ENCODE data around the gene TLE6.
"Not testable (repeated sequence)": the region's sequence is repeated elsewhere in the genome, so short reads cannot be mapped to it uniquely, and the experiment has no call there.

TLE6 gene

DNA sequence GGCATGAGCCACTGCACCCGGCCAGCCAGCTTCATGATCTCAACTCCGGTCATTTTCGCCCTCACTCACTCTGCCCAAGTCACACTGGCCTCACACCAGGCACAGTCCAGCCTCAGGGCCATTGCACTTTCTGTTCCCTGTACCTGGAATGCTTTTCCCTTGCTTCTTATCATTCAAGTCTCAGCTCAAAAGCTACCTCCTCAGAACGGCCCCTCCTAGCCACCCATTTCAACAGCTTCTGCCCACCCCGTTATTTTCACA, 54.2 kb downstream of the TLE6 start:
- DNase-seq, result no peak

DNA sequence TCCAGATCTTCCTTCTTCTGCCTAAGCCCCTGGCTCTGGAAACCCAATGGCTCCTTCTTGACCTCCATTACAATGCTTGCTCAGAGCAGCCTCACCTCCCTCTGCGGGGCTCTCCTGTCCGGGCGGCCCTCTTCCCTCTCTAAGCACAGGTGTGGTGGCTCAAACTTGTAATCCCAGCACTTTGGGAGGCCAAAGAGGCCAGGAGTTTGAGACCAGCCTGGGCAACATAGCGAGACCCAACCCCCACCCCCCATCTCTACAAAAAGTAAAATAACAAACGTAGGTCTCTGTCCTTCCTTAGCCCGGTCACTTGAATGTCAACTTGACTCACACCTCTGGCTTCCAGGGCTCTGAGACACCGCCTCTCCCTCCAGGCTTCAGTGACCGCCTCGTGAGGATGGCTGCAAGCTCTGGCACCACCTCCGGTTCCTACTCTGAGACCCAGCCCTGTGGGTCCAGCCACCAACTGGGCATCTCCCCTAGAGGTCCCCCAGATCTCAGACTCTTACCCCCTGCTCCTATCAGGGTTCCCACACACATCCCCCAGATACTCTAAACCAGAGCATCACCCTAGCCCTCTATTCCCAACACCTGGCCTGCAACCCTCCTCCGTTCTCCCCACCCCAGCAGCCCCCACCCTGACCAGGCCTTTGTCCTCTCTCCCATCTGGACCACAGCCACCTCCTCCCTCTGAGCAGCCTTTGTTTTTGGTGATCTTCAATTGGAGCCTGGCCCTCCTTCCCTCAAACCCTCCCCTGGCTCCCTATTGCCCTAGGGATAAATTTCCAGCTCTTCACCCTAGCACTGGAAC, 56.4 kb downstream of the TLE6 start:
- no peak for DNase-seq

DNA sequence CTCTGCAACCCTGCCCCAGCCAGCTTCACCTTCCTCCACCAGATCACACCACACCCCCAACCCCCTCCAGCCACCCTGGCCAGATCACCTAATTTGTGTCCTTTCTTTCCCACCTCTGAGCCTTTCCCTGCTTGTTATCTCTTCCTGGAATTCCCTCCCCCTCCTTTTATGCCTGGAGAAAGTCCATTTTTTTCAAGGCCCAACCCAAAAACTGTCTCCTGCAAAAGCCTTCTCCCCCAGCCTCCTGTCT, 57.0 kb downstream of the TLE6 start:
- DNase-seq, result no peak

DNA sequence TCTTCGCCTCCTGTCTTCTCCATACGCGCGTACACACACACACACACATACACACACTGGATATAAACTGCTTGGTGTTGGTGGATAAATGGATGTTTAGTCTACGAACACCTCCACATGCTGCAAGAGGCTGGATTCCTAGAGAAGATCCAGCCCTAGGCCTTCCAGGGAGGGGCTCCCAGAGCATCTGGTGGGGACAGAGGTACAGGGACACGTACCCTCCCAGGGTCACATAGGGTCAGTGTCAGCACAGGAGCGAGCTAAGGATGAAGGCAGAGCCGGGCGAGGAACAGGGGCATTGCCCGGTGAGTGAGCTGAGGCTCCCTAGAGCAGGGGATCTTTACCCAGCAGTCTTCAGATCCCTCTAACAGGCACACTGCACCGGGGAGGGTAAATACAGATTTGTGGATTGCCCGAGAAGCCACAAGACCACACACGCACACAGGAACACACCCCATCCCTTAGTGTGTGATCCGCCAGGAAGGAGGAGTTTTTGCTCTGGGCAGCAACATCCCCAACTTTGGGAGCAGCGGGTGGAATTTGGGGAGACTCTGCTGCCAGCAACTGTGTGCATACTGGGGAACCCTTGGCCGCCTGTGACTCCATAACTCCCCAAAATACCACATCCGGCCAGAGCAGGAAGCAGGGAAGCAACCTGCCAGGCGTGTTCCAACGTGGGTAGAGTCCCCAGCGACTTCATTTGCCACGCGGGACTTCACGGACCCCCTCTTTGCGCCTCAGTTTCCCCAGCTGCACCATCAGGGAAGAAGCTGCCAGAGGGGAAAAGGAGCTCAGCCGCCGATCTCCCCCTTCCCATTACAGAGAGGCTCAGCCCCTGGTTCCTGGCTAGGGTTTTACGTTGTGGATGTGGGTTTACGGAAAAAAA, 57.5 kb downstream of the TLE6 start:
- no peak for DNase-seq

DNA sequence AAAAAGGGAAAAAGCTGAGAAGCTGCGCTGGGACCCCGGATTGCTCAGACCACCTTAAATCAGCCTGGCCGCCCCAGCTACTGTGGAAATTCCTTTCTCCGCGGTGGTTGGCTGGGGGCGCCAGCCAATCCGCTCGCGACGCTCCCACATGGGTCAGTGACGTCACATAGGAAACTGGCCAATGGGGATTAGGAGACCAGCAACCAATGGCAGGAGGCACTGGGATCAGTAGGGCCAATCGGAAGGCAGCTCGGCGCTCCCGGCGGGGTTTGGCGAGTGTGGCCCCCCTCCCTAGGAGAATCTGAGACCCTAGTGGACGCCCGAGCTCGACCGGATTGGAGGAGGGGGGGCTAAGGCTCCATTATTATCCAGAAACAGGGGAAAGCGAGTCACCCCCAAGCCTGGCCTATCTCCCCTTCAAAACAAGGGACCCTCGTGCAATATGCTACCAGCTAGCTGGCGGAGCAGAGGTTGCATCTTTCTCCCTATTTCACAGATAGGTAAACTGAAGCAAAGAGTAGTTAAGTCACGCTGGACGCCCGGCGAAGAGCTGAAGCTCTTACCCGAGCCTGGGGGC, 58.3 kb downstream of the TLE6 start:
- peak; percentile 97 for DNase-seq

DNA sequence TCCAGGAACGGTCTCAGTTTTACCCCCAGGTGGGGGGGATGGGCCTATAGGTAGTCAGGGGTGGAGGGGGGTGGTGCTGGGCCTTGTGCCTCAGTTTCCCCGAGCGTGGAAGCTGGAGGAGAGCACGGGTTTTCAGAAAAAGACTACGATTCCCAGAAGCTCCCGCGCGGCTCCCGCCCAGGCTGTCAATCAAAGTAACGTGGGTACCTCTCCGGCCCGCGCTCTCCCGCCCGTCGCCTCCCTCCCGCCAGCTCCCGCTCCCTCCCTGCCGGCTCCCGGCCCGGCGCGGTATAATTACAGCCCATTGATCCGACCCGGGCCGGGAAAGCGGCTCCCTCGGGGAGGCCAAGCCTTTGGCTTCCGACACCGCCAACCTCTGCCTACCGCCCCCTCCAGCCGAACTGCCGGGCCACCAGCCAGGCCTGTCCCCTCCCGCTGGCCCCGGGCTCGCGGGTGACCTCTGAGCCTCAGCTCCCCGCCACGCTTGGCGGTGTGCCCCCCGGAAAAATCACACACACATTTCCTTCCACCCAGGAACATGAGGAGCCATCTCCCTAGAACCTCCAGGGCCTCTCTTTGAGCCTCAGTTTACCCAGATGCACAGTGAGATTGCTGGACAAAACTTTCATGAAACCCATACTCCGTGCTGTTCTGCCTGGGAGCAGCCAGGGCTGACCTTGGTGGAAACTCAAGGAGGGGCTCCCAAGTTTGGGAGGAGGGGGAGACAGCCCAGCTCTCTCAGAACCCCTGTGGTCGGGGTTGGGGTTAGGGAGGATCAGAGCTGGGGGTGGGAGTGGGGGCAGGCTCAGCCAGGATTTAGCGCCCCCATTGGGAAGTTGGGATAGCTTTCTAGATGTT, 59.0 kb downstream of the TLE6 start:
- peak; percentile 95 for DNase-seq

DNA sequence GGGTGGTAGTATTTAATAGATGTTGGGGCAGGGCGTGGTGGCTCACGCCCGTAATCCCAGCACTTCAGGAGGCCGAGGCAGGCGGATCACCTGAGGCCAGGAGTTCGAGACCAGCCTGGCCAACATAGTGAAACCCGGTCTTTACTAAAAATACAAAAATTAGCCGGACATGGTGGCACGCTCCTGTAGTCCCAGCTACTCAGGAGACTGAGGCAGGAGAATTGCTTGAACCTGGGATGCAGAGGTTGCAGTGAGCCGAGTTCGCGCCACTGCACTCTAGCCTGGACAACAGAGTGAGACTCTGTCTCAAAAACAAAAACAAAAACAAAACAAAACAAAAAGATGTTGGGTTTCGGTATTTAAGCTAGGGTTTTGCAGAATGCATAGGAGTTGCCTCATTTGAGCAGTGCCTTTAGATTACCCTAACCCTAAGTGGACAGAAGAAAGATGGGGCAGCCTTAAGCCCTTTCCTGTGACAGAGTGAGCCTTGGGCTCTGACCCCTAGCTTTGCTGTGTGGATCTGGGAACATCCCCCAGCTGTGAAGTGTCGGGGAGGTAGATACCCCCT, 59.7 kb downstream of the TLE6 start:
- DNase-seq, result not testable (repeated sequence)

DNA sequence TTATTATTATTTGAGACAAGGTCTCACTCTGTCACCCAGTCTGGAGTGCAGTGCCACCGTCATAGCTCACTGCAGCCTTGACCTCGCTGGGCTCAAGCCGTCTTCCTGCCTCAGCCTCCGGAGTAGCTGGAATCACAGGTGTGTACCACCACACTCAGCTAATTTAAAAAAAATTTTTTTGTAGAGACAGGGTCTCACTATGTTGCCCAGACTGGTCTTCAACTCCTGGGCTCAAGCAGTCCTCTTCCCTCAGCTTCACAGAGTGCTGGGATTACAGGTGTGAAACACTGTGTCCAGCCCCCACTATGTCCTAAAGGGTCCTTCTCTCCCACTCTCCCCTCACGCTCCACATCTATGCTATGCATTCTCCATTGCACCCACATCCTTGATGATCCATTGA, 60.9 kb downstream of the TLE6 start:
- no peak for DNase-seq

DNA sequence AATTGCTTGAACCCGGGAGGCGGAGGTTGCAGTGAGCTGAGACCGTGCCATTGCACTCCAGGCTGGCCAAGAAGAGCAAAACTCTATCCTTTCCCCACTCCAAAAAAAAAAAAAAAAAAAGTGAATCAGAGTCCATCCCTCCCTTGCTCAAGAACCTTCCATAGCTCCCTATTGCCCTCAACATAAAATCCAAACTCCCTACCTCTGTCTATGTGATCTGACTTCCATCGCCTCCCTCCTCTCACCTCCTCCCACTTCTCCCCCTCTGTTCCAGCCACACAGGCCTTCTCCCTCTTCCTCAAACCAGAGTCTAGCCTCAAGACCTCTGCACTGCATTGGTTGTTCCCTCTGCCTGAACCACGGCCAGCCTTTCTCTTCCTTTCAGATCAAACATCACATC, 61.8 kb downstream of the TLE6 start:
- no peak for DNase-seq

DNA sequence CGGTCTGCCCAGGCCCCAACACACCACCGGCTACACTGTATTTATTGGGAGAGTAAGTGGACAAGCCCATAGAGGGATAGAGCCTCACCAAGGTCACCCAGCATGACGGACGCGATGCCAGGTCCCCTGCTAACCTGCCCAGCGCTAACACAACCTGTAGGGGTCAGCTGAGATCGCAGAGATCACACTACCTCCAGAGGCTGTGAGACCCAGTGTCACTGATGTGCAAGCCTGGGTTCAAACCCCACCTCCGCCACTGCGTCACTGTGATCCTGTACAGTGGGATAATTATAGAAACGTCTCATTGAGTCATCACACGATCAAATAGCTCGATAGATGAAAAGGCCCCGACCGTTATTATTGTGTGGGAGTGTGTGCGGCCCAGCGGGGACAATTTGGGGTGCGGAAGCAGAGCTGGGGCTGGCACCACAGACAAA, 62.3 kb downstream of the TLE6 start:
- no peak for DNase-seq

DNA sequence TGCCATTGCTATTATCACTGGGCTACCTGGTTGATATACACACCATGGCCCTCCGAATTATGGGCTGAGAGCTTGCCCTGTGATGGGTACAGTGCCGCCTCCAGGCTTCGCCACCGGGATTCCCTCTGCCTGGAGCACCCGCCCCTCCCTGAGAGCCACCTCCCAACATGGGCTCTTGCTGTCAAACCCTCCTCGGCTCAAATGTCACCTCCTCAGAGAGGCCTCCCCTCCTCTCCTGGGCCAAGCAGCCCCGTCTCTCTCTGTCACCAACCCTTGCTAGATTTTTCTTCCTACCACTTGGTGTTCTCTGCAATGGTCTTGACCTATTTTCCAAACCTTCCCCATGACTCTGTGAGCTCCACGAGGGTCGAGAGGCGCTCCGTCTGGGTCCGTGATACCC, 64.0 kb downstream of the TLE6 start:
- DNase-seq, result no peak

DNA sequence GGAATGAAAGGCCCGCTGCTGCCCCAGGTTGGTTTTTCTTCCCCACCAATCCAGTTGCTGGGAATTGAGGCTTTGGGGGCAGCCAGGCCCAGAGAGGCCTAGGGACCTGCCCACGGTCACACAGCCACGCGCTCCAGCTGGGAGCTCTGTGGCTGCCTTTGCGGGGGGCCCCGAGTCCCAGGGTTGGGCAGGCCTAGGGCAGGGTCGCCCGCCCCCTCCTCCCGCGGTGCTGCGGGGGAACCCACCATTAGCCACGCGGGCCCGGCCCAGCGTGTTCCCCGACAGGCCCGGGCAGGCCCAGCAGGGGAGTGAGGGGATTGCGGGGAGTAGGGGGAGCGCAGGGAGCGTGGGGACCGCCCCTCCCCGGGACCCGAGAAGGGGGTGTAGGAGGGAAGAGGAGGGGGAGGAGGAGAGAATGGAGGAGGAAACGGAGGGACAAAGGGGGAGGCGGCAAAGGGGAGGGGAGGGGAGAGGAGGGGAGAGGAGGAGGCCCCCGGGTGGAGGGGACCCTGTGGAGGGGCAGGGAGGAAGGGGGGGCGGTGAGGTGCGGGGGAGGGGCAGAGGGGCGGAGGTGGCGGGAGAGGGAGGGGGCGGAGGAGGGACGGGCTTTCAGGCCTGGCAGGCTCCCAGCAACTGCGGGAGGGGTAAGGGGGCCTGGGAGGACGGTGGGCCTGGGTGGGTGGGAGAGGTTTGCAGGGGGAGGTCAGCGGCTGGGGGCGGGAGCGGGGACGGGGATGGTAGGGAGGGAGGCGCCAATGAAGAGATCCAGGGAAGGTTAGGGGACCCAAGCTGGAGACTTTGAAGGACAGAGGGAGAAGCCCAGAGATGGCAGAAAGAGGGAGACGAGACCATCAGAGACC, 64.6 kb downstream of the TLE6 start:
- DNase-seq, result no peak

DNA sequence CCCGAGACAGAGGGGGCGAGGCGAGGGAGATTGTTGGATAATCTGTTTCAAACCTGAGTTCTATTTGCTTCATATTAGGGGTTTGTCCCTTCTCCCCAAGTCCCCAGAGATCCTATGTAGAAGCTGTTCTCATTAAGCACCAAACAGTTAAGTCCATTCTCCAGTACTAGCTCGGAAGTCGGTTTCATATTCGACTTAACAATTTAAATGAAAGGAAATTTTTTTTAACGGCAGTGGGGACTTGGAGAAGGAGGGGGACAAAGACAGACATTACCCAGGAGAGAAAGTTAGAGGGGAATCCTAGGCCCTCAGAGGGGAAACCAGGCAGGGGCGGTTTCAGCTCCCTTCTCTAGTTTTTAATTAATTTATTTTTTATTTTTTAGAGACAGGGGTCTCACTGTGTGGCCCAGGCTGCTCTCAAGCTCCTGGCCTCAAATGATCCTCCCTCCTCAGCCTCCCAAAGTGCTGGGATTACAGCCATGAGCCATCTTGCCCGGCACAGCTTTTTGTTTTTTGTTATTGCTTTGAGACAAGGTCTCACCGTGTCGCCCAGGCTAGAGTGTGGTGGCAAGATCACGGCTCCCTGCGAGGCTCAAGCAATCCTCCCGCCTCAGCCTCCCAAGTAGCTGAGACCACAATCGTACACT, 65.4 kb downstream of the TLE6 start:
- DNase-seq, result no peak
